Hepatocyte (in vitro differentiated cells): ENCODE data around the gene GOLGA1.

ENCODE experiments used
- CTCF ChIP-seq: fragments of 200-600 bp; sonication (generic); IDR thresholded peaks from 2 replicates; pipeline ENCODE4 v1.5.1; 2016; ENCODE audit warnings: antibody characterized with exemption, mild to moderate bottlenecking; ENCODE audit not compliant: poor library complexity
- EZH2 ChIP-seq: fragments of 200-600 bp; sonication (generic); IDR thresholded peaks from 2 replicates; pipeline ENCODE4 v1.6.1; 2016; ENCODE audit warnings: antibody characterized with exemption, mild to moderate bottlenecking, borderline replicate concordance

- peak; percentile 51 for TF ChIP-seq CTCF
- TF ChIP-seq EZH2: no peak
Measured at GRCh38 chr9:124894741-124895170, 46.1 kb downstream of the GOLGA1 start.
